IPS DF 6.9 (cell line): ENCODE results near the gene PHF19.

Source experiments
- DNase-seq: peaks from one replicate; pipeline ENCODE4 v3.0.0-alpha.2; 2013; ENCODE audit warnings: low read depth, low spot score
- H3K27ac ChIP-seq: one replicate; pipeline ENCODE4 v1.5.1; 2013; ENCODE audit warnings: low read length, control low read depth
- H3K27me3 ChIP-seq: 2 replicates; pipeline ENCODE4 v1.6.1; 2013; ENCODE audit warnings: mild to moderate bottlenecking, low read length; ENCODE audit not compliant: control insufficient read depth, insufficient read depth
- H3K36me3 ChIP-seq: 2 replicates; pipeline ENCODE4 v1.6.1; 2013; ENCODE audit warnings: low read length; ENCODE audit not compliant: control insufficient read depth, insufficient read depth
- H3K4me1 ChIP-seq: 2 replicates; pipeline ENCODE4 v1.6.1; 2013; ENCODE audit warnings: low read length; ENCODE audit not compliant: control insufficient read depth, insufficient read depth
- H3K4me3 ChIP-seq: 2 replicates; pipeline ENCODE4 v1.5.1; 2013; ENCODE audit warnings: mild to moderate bottlenecking, low read length
- H3K9me3 ChIP-seq: 2 replicates; pipeline ENCODE4 v1.6.1; 2013; ENCODE audit warnings: low read length, inconsistent platforms; ENCODE audit not compliant: control insufficient read depth, insufficient read depth
- WGBS: extraction: QIAGEN DNeasy Blood & Tissue Kit; methylation state at CpG from one replicate; pipeline ENCODE4 v1.1.7; 2013; ENCODE audit warnings: mixed read lengths, missing lambda C conversion rate; ENCODE audit not compliant: insufficient read length, insufficient coverage; 5-methylcytosine and 5-hydroxymethylcytosine counted together

The PHF19 gene

GRCh38 chr9:120913647-120914264, 36.8 kb upstream of the PHF19 start:
- WGBS = no CpG with 5 or more reads among the region's 4 CpGs
- H3K9me3 ChIP-seq = no peaks in the 10 kb centered on the region
- peaks cover 3% of the 10 kb centered on the region; the same call in 1 of the 2 replicates for H3K4me1 ChIP-seq
- no peaks in the 10 kb centered on the region for H3K36me3 ChIP-seq
- DNase-seq = no peak
- no peaks in the 10 kb centered on the region for H3K27me3 ChIP-seq
- H3K27ac ChIP-seq = no peak overlapping the region
- no peak overlapping the region for H3K4me3 ChIP-seq

- DNase-seq = no peak
- peaks cover 3% of the 10 kb centered on the region; the same call in 1 of the 2 replicates for H3K4me1 ChIP-seq
- no peak overlapping the region for H3K27ac ChIP-seq
- no peaks in the 10 kb centered on the region for H3K36me3 ChIP-seq
- H3K27me3 ChIP-seq = no peaks in the 10 kb centered on the region
- no peaks in the 10 kb centered on the region for H3K9me3 ChIP-seq
- no peak overlapping the region for H3K4me3 ChIP-seq
- no CpG with 5 or more reads among the region's 13 CpGs for WGBS
Measured at GRCh38 chr9:120912958-120913646, 36.1 kb upstream of the PHF19 start.

DNA sequence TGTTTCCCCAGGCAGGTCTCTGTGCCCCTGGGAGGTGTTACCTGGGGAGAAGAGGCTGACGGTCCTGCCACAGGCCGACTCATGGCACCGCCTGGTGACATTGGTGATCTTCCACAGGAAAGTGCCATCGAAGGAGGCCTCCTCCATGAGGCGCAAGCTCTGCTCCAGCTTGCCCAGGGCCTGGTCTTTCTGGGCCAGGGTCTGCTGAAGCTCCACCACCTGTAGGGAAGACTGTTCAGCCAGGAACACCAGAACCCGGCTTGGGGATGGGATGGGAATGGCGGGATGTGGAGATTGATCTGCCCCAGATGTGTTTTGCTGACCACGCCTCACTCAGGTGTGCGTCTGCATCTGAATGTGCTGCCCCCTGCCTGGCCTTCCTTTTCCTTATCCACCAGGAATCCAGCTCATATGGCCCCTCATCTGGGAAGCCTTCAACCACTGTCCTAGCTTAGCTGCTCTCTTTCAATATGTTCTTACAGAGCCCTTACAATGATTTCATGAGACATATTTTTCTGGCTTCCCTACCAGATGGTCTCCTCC, 34.4 kb upstream of the PHF19 start:
- Histone ChIP-seq H3K9me3 (no peaks in the 10 kb centered on the region), H3K36me3 (no peaks in the 10 kb centered on the region), H3K27ac (no peak overlapping the region), H3K4me3 (no peak overlapping the region), H3K4me1 (peaks cover 3% of the 10 kb centered on the region; the same call in 1 of the 2 replicates), H3K27me3 (no peaks in the 10 kb centered on the region)
- WGBS = no CpG with 5 or more reads among the region's 9 CpGs
- no peak for DNase-seq

DNA sequence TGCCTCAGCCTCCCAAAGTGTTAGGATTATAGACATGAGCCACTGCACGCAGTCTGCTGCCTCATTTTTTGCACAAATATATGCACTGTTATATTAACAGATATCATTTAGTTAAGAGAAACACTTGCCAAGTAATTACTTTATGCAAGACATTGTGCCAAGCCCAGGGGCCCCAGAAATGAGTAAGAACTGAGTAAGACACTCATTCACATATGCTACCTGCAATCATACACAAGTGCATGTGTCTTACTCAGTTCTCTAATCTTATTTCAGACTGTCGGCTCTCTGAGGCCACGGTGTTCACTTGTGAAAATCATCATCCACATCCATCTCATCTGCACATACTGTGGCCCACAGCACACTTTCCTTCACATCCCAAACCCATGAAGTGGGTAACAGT, 33.7 kb upstream of the PHF19 start:
- Histone ChIP-seq H3K36me3 (no peaks in the 10 kb centered on the region), H3K4me3 (no peak overlapping the region), H3K4me1 (peaks cover 3% of the 10 kb centered on the region; the same call in 1 of the 2 replicates), H3K9me3 (no peaks in the 10 kb centered on the region), H3K27me3 (no peaks in the 10 kb centered on the region), H3K27ac (no peak overlapping the region)
- WGBS = no CpG with 5 or more reads among the region's 3 CpGs
- no peak for DNase-seq

- no peak overlapping the region for H3K27ac ChIP-seq
- H3K9me3 ChIP-seq = no peaks in the 10 kb centered on the region
- no peak for DNase-seq
- no peak overlapping the region for H3K4me3 ChIP-seq
- no peaks in the 10 kb centered on the region for H3K27me3 ChIP-seq
- H3K36me3 ChIP-seq = no peaks in the 10 kb centered on the region
- peaks cover 3% of the 10 kb centered on the region; the same call in 1 of the 2 replicates for H3K4me1 ChIP-seq
- WGBS = no CpG with 5 or more reads among the region's 5 CpGs
Measured at GRCh38 chr9:120909904-120910303, 32.9 kb upstream of the PHF19 start.

- Histone ChIP-seq H3K4me1 (no peaks in the 10 kb centered on the region), H3K27ac (no peak overlapping the region), H3K9me3 (no peaks in the 10 kb centered on the region), H3K4me3 (no peak overlapping the region), H3K36me3 (no peaks in the 10 kb centered on the region), H3K27me3 (no peaks in the 10 kb centered on the region)
- no peak for DNase-seq
- no CpG with 5 or more reads among the region's 11 CpGs for WGBS
Measured at GRCh38 chr9:120905315-120906164, 28.6 kb upstream of the PHF19 start.

- Histone ChIP-seq H3K27ac (no peak overlapping the region), H3K27me3 (no peaks in the 10 kb centered on the region), H3K36me3 (no peaks in the 10 kb centered on the region), H3K4me3 (no peak overlapping the region), H3K4me1 (no peaks in the 10 kb centered on the region), H3K9me3 (no peaks in the 10 kb centered on the region)
- DNase-seq = no peak
- WGBS = no CpG with 5 or more reads among the region's 11 CpGs
Measured at GRCh38 chr9:120904978-120905301, 28.0 kb upstream of the PHF19 start.

DNA sequence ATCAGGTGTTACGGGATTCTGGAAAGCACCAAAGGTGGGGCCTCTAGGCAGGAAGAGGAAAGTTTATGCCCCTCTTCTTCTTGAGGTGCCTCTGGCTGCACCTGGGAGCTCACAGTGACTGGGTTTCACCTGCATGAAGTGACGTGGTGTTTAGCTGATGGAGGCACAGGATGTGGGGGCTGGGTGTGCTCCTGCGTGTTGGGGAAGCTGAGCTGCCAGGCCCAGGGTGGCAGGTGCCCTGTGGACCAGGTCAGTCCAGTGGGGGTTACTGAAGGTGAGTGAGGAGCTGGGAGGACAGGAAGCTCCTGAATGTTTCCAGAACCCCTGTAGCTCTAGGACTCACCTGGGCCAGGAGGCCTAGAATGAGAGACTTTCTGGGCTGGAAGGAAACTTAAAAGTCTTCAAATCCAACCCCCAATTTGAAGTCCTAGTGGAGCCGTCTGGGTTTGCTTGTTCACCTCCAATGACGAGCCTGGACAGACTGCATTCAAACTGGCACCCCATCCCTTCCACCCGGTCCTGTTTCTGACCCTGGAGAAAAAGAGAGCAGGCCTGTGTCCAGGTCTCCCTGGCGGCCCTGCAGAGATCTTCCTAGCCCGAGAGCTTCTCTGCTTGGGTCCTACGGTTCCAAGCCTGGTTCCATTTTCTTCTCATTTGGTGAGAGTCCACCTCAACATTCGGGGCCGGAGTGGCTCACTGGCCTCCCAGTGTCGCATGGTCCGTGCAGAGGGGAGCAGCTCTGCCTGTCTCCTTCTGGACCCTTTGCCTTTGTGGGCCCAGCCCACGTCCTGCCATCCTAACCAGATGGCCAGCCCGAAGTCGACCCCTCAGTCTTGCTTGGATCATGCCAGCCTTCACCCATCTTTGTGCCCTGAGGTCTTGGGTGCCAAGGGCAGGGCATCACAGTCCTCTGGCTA, 27.3 kb upstream of the PHF19 start:
- Histone ChIP-seq H3K27ac (no peak overlapping the region), H3K4me1 (no peaks in the 10 kb centered on the region), H3K27me3 (no peaks in the 10 kb centered on the region), H3K9me3 (no peaks in the 10 kb centered on the region), H3K4me3 (no peak overlapping the region), H3K36me3 (no peaks in the 10 kb centered on the region)
- DNase-seq = no peak
- WGBS = no CpG with 5 or more reads among the region's 16 CpGs

GRCh38 chr9:120902569-120903535, 25.9 kb upstream of the PHF19 start:
- H3K27ac ChIP-seq = no peak overlapping the region
- H3K4me3 ChIP-seq = no peak overlapping the region
- no CpG with 5 or more reads among the region's 14 CpGs for WGBS
- no peaks in the 10 kb centered on the region for H3K36me3 ChIP-seq
- H3K9me3 ChIP-seq = no peaks in the 10 kb centered on the region
- H3K27me3 ChIP-seq = no peaks in the 10 kb centered on the region
- H3K4me1 ChIP-seq = no peaks in the 10 kb centered on the region
- no peak for DNase-seq
